AG09319 (cell line): ENCODE measurements around the gene PARP3.
"Not testable (repeated sequence)": the region's sequence is repeated elsewhere in the genome, so short reads cannot be mapped to it uniquely, and the experiment has no call there.

Source experiments
- DNase-seq: peaks from one replicate; pipeline ENCODE4 v3.0.0-alpha.2; 2010; ENCODE audit warnings: low read depth; ENCODE audit errors: extremely low read depth
- TF ChIP-seq, protein P1 (sequence below): IDR thresholded peaks from 2 replicates; pipeline ENCODE4 v1.5.1; 2011; ENCODE audit warnings: low read depth, mild to moderate bottlenecking, inconsistent platforms, low read length, moderate library complexity

Gene PARP3

GRCh38 chr3:51941798-51942602, at the start of gene PARP3, which contains the start of gene RRP9:
Gene PARP3 (plus strand): TSS chr3:51942363. CDS start chr3:51943356, 993 bp downstream.
Gene RRP9 (minus strand): TSS chr3:51941904. CDS start chr3:51941867, 37 bp downstream.
- TF ChIP-seq, protein P1, sequence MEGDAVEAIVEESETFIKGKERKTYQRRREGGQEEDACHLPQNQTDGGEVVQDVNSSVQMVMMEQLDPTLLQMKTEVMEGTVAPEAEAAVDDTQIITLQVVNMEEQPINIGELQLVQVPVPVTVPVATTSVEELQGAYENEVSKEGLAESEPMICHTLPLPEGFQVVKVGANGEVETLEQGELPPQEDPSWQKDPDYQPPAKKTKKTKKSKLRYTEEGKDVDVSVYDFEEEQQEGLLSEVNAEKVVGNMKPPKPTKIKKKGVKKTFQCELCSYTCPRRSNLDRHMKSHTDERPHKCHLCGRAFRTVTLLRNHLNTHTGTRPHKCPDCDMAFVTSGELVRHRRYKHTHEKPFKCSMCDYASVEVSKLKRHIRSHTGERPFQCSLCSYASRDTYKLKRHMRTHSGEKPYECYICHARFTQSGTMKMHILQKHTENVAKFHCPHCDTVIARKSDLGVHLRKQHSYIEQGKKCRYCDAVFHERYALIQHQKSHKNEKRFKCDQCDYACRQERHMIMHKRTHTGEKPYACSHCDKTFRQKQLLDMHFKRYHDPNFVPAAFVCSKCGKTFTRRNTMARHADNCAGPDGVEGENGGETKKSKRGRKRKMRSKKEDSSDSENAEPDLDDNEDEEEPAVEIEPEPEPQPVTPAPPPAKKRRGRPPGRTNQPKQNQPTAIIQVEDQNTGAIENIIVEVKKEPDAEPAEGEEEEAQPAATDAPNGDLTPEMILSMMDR: no peak; the same call in none of the 2 replicates
- DNase-seq: peak; percentile 100

GRCh38 chr3:51894391-51894790, 47.8 kb upstream of the PARP3 start:
- TF ChIP-seq, protein P1: no peak
- no peak for DNase-seq

DNA sequence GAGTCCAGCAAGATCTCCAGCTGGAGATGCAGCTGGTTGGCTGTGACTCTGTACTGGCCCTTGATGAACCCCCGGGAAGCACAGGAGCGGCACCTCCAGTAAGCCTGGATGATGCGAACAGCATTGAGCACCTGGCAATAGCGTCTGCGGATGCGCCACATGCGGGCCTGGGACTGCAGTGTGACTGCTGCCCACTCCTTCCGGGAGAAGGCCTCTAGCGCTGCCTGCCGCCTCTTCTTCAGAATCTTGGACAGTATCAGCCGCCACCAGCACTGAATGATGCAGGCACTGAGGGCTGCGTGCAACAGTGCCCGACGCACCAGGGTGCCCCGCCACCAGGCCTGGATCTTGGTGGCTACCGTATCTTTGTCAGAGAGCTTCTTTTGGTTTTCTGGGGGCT, 47.2 kb upstream of the PARP3 start:
- no peak for DNase-seq
- TF ChIP-seq, protein P1: no peak

DNA sequence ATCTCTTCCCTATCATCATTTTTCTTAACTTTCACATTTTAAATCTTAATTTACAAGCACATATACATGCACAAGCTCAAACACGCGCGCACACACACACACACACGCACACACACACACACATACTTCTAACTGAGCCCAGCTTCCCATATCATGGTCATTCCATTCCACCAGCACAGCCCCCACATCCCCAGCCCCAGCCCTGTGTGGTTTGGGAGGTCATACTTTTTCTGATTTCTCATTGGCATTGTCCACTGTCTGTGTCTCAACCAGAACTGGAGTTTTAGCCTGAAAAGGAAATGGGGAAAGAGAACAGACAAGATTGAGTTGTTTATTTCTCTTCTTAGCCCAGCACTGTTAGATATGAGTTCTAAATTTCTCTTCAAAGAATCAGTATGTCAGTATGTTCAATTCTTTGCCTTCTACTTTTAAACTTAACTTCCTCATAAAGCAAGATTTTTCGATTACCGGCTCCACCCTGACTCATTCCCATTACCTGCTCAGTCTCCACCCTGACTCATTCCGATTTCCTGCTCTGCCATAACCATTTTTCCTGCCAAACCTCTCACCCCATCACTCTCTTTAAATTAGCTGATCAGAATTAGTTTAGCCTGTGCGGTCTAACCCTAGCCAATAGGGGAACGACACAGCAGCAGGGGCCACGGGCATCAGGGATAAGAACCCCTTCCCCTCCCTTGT, 45.4 kb upstream of the PARP3 start:
- DNase-seq: no peak
- TF ChIP-seq, protein P1: no peak

- TF ChIP-seq, protein P1: no peak
- DNase-seq: no peak
Observed at GRCh38 chr3:51897391-51897790, 44.8 kb upstream of the PARP3 start.

GRCh38 chr3:51900043-51900442, 42.1 kb upstream of the PARP3 start:
- not testable (repeated sequence) for DNase-seq

DNA sequence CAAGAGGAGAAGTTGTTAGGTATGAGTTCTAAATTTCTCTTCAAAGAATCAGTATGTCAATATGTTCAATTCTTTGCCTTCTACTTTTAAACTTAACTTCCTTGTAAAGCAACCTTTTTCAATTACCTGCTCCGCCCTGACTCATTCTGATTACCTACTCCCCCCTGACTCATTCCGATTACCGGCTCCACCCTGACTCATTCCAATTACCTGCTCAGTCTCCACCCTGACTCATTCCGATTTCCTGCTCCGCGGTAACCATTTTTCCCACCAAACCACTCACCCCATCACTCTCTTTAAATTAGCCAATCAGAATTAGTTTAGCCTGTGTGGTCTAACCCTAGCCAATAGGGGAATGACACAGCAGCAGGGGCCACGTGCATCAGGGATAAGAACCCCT, 39.8 kb upstream of the PARP3 start:
- DNase-seq: not testable (repeated sequence)

DNA sequence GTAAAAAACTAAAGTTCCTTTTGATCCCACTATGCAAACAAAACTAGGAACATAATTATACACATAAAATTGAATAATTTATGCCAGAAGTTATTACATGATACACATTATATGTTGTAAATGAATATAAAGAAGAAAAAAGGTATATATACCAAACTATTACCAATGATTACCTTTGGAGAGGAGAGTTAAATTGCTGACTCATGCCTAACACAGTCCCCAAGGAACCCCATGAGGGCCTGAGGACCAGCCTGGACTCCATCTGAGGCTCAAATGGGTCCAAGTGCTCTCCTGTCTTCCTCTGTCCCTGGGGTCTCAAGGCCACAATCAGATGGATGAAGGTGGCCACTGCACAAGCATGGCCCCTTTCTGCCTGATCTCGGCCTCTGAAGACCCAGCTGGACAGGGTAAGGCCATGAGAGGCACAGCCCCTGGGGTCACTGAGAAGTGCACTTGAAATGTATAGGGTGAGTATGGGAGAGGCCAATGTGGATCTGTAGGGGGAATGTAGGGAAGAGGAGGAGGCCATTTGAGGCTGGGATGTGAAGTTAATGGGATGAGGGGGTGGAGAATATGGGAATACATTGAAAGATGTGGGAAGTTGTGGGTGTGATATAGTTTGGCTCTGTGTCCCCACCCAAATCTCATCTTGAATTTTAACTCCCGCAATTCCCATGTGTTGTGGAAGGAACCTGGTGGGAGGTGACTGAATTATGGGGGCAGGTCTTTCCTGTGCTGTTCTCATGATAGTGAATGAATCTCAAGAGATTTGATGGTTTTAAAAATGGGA, 37.9 kb upstream of the PARP3 start:
- TF ChIP-seq, protein P1: no peak
- DNase-seq: no peak
